Measurements from ENCODE around the gene TMEFF2.

The TMEFF2 gene

DNA sequence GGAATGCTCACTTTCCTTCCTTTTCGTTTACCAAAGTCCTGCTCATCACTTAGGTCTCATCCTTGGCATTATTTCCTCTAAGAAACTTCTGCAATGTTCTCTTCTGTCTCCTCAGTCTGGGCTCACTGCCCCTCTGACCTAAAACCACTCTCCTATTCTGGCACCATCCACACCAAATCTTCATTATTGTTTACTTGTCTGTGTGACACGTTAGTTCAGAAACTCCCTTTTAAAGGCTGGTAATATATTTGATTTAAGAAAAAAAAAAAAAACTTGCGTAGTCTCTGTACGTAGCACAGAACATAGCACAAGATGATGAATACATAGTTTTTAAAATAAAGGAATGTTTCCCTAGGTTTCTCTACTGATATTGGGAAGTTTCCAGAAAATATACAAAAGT lies 229.0 kb downstream of the TMEFF2 start:
- no peak for DNase-seq (ENCODE audit: low spot score)

- DNase-seq (ENCODE audit: low spot score) = no peak
Measured at GRCh38 chr2:191961556-191961955, 233.2 kb downstream of the TMEFF2 start.

- DNase-seq (ENCODE audit: low spot score) = no peak
Measured at GRCh38 chr2:191959209-191959608, 235.5 kb downstream of the TMEFF2 start.

DNA sequence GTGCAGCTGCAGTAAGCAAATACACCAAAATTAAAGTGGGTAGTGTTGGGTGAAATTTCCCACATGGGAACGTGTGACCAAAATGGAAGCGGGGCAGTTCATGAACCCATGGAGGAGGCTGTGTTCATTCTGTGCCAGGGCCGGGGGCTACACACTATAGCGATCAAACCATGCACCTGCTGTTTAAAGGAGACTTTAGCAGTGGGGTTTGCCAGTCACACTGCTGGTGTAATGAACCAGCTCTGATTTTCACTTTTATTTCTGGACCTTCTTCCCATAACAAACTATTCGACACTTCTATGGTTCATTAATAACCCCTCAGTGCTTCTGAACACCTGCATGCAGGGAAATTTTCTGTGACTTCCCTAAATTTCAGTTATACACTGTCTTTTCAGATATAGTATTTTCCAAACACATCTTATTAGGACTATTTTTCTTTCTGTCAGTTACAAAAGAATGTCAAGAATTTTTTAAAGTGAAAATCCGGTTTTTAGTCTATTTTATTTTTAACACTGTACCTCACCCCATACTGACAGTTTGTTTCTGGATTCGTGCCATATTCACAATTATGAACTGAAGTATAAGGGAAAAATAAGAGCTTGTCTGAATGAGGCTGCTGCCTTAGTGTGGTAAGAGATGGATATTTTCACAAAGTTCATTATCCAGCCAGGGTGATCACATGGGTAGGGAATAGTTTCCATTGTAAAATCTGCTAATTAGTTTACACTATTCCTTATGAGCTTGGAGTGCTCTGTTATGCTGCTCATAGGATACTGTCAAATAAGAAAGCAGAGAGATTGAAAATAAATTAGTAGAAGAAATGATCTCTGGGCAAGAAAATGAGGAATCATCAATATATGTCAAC lies 236.5 kb downstream of the TMEFF2 start:
- DNase-seq (ENCODE audit: low spot score) = no peak

DNA sequence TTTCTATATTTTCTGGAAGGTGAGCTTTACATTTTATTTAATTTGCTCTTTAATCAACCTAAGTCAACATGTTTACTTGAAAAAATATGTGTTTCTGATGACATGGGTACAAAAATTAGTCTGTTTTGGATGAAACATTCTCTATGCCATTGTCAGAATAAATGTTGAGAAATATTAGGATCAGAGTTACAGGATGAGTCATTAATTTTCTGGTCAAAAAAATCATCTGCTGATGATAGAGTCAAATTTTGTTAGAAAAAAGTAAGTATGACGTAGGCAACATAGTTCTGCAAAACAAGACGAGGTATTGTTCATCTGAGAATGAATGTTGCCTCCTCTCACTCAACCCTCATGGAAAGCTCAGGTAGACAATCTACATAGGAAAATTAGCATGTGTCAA lies 240.3 kb downstream of the TMEFF2 start:
- no peak for DNase-seq (ENCODE audit: low spot score)

DNA sequence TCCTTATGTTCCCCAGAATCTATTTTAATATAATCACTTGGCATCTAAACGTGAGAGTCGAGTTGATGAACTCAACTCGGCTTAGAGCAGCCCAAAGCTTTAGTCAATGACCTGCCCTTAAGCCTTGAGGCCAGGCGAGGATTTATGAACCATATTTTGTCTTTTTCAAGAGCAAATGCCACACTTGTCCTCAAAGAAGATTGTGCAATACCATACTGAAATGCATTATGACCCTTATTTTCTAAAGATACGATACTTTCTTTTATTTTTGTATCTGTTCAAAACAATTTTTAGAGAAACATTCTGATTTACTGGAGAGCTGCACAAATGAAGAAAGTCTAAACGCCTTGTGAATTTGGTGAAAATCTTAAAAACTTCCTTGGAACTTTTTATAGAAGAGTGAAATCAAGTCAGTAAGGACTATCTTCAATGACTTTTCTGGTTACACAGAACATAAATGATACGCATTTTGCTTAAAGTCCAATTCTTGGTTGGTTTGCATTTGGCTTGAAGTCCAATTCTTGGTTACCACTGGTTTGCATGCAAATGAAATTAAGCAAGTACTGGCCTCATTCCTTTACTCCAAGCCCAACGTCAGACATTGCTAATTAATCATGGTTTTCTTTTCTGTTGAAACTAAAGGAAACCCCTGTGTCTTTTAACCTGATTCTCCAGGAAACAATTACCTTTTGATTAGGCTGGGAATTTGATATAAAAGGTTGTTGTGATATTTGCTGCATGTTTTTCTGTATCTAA lies 242.0 kb downstream of the TMEFF2 start:
- no peak for DNase-seq (ENCODE audit: low spot score)

DNA sequence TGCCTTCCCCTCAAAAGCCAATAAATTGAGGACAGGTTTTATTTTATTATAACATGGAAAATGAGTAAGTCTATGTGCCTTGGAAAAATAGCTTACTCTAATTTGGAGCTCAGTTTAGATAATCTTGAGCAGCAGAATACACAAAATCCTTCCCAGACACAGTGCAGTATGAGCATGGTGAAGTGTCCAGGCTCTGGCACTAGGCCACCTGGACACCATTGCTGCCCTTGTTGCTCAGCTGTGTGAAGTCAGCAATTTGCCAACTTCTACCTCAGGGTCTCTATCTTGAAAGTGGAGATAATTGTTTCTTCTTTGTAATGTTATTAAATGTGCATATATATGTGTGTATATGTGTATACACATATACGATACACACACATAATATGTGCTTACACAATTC lies 242.9 kb downstream of the TMEFF2 start:
- no peak for DNase-seq (ENCODE audit: low spot score)

- DNase-seq (ENCODE audit: low spot score) = no peak
Measured at GRCh38 chr2:191951376-191951775, 243.4 kb downstream of the TMEFF2 start.

DNA sequence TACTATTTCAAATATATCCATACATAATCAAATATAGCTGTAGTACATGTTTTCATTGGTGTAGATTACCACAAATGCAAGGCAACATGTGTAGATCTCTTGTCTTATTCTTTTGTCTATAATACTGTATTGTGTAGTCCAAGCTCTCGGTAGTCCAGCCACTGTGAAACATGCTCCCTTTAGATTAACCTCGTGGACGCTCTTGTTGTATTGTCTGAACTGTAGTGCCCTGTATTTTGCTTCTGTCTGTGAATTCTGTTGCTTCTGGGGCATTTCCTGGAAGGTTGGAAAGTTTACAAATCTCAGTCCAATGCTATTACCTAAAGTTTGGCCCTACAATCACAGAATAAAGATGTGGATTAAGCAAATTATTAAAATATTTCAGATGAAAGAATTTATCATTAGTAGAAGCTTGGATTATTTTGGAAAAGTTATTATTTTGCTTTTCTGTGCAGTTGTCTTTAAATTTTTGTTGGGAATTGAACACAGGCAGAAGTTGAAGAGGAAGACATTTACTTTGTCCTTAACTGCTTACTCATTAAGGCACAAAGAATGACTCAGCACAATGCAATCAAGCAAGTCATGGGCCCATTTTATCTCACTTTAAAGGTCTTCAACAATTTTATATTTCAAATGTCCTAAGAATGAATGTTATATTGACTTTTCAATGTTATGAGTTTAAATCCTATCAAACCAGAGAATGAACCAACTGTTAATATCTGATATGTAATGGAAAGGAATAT lies 244.4 kb downstream of the TMEFF2 start:
- DNase-seq (ENCODE audit: low spot score) = no peak

- no peak for DNase-seq (ENCODE audit: low spot score)
Measured at GRCh38 chr2:191947235-191947634, 247.5 kb downstream of the TMEFF2 start.

DNA sequence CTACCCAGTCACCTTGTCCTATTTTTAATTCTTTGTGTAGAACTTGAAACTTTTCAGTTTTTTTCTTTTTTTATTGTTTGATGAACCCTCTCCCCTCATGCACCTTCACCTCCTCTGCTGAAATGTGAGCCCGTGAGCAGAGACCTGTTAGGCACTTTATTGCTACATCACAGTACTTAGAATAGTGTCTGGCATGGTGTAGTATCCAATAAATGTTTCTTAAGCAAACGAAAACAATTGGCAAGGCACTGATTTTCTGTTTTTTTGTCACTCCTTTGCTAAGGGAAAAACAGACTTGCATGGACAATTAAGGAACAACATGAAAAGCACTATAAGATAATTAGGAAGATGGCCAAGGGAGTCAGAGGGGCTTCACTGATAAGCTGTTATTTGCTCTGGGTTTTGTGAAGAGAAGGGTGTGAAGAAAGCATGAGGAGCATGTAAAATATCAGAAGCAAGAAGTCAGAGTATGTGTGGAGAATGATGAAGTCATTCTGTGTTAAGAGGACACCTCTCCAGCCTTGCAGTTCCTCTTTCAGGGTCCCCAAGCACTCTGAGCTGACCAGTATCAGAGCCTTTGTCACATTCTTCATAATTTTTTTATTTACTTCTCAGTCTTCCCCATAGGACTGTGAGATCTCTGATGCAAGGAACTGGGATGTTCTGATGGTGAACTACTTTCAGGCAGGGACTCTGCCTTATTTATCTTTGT lies 248.1 kb downstream of the TMEFF2 start:
- no peak for DNase-seq (ENCODE audit: low spot score)

DNA sequence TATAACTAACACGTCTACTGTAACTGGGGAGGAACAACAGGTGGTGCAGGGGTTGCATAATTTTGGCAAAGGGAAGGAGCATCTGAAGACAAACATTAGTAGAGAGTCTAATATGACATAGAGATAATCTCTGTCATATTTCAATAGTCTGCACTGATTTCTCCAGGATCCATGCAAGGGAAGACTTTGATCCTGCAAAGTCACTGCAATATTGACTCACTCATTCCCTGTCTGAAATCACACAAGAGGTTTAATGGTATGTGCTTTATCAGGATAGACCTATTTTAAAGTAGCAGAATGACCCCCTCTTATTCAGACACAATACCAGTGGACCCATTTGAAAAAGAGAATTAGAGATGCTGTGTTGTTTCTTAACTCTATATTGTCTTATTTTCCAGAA lies 249.1 kb downstream of the TMEFF2 start:
- DNase-seq (ENCODE audit: low spot score) = no peak

DNA sequence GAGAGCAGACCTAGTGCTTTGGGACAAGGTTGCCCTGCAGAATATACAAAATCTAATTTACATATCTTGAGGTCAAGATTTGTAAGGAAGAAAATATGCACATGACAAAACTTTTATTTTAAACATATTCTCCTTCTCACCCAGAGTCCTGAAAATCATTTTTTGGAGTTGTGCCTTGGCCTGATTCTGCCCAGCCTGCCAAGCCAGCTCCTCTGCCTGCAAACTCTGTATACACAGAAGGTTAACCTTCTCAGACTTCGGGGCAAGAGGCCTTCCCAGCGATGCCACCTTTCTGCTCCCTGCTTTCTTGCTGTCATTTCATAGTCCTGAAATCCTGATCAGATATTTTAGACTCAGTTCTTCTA lies 252.0 kb downstream of the TMEFF2 start:
- no peak for DNase-seq (ENCODE audit: low spot score)

GRCh38 chr2:191942090-191942738 lies 252.5 kb downstream of the TMEFF2 start:
- no peak for DNase-seq (ENCODE audit: low spot score)

GRCh38 chr2:191941376-191941929 lies 253.3 kb downstream of the TMEFF2 start:
- DNase-seq (ENCODE audit: low spot score) = no peak

DNA sequence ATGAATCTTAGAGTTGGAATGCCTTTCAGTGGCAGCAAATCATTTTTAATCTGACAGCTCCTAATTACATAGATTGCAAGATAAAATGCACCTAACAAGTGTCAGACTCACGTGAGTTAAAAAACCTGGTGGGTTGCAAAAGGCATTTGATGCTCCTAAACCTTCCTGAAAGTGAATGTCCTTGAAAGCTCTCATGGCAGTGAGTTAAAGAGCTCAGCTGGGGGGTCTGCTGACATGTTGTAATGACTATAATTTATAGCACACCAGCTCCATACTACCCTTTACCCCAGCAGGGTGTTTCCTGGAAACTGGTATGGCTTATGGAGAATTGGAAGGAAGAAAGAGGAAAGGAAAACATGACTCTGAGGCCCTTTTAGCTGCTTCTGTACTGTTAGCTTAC lies 256.0 kb downstream of the TMEFF2 start:
- DNase-seq (ENCODE audit: low spot score) = no peak

GRCh38 chr2:191936882-191937405 lies 257.8 kb downstream of the TMEFF2 start:
- DNase-seq (ENCODE audit: low spot score) = no peak

DNA sequence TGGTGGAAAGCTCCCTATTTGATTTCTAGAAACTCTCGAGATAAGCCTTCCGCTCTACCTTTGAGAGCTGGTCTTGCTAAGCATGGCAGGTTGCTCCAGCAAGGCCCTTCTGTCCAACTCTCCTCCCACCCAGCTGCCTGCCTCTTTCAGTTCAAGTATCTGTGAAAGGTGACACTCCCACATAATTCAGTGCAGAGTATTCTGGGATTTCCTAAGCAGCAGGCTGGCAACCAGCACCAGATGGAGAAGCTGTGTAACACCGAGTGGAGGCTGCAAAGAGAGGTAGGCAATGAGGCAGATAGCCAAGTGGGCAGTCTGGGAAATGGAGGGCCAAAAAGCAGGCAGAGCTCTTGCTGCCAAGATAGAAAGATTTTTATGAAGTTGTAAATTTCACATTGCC lies 259.5 kb downstream of the TMEFF2 start:
- DNase-seq (ENCODE audit: low spot score) = no peak

- DNase-seq (ENCODE audit: low spot score) = no peak
Measured at GRCh38 chr2:191933307-191934105, 261.2 kb downstream of the TMEFF2 start.

DNA sequence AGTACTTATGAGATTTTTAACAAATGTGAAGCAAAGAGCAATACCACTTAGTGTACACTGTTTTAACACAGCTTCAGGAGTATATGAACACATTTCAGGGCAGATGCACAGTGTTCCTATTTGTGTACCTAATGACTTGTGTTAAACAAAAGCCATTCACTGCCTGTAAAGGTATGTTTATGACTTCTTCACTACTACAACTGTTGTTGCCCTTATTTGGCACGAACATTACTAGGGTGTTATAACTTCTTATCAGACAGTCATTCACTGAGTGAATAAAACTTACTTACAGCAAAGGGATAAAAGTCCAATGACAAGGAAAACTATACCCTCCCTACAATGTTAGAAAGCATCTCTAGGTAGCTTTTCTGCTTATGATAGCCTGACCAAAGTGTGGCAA lies 262.4 kb downstream of the TMEFF2 start:
- no peak for DNase-seq (ENCODE audit: low spot score)

All from AG08396 (cell line).